ENCODE results near the gene GPSM1.

The GPSM1 gene

GRCh38 chr9:136332482-136332983 is 5.2 kb downstream of the GPSM1 start:
- DNase-seq (ENCODE audit: low read depth) = no peak

GRCh38 chr9:136333045-136333444 is 5.7 kb downstream of the GPSM1 start:
- DNase-seq (ENCODE audit: low read depth) = no peak

- no peak for DNase-seq (ENCODE audit: low read depth)
Measured at GRCh38 chr9:136333486-136333885, 6.1 kb downstream of the GPSM1 start.

GRCh38 chr9:136334541-136334940 is 7.2 kb downstream of the GPSM1 start:
- no peak for DNase-seq (ENCODE audit: low read depth)

- DNase-seq (ENCODE audit: low read depth) = no peak
Measured at GRCh38 chr9:136335296-136336155, 8.2 kb downstream of the GPSM1 start.

- DNase-seq (ENCODE audit: low read depth) = no peak
Measured at GRCh38 chr9:136336156-136336870, 9.0 kb downstream of the GPSM1 start.

- DNase-seq (ENCODE audit: low read depth) = no peak
Measured at GRCh38 chr9:136336881-136337280, 9.5 kb downstream of the GPSM1 start.

- no peak for DNase-seq (ENCODE audit: low read depth)
Measured at GRCh38 chr9:136337416-136338395, 10.4 kb downstream of the GPSM1 start.

GRCh38 chr9:136338511-136338910 is 11.2 kb downstream of the GPSM1 start:
- no peak for DNase-seq (ENCODE audit: low read depth)

GRCh38 chr9:136339173-136339957 is 12.0 kb downstream of the GPSM1 start:
- DNase-seq (ENCODE audit: low read depth) = no peak

GRCh38 chr9:136339958-136340310 is 12.6 kb downstream of the GPSM1 start:
- no peak for DNase-seq (ENCODE audit: low read depth)

- no peak for DNase-seq (ENCODE audit: low read depth)
Measured at GRCh38 chr9:136340356-136341041, 13.2 kb downstream of the GPSM1 start.

GRCh38 chr9:136341042-136341655 is 13.8 kb downstream of the GPSM1 start:
- DNase-seq (ENCODE audit: low read depth) = no peak

- DNase-seq (ENCODE audit: low read depth) = no peak
Measured at GRCh38 chr9:136341769-136342168, 14.4 kb downstream of the GPSM1 start.

- DNase-seq (ENCODE audit: low read depth) = peak; percentile 43
Measured at GRCh38 chr9:136342181-136343120, 15.1 kb downstream of the GPSM1 start.

GRCh38 chr9:136343121-136343883 is 16.0 kb downstream of the GPSM1 start:
- no peak for DNase-seq (ENCODE audit: low read depth)

GRCh38 chr9:136343884-136344269 is 16.5 kb downstream of the GPSM1 start:
- DNase-seq (ENCODE audit: low read depth) = no peak

- no peak for DNase-seq (ENCODE audit: low read depth)
Measured at GRCh38 chr9:136344544-136345280, 17.4 kb downstream of the GPSM1 start.

Measured in stimulated activated CD8-positive, alpha-beta memory T cell treated with anti-CD3 and anti-CD28 coated beads, Interleukin-15, amount 100 ng/mL, for 1 hour (primary cell).